Glomerular visceral epithelial cell (primary cell): ENCODE measurements around the gene WBP1L.
"Not testable (repeated sequence)": the region's sequence is repeated elsewhere in the genome, so short reads cannot be mapped to it uniquely, and the experiment has no call there.

Experiments
- DNase-seq: peaks from one replicate; pipeline ENCODE4 v3.0.0-alpha.2; 2016; ENCODE audit errors: extremely low spot score

WBP1L gene

DNA sequence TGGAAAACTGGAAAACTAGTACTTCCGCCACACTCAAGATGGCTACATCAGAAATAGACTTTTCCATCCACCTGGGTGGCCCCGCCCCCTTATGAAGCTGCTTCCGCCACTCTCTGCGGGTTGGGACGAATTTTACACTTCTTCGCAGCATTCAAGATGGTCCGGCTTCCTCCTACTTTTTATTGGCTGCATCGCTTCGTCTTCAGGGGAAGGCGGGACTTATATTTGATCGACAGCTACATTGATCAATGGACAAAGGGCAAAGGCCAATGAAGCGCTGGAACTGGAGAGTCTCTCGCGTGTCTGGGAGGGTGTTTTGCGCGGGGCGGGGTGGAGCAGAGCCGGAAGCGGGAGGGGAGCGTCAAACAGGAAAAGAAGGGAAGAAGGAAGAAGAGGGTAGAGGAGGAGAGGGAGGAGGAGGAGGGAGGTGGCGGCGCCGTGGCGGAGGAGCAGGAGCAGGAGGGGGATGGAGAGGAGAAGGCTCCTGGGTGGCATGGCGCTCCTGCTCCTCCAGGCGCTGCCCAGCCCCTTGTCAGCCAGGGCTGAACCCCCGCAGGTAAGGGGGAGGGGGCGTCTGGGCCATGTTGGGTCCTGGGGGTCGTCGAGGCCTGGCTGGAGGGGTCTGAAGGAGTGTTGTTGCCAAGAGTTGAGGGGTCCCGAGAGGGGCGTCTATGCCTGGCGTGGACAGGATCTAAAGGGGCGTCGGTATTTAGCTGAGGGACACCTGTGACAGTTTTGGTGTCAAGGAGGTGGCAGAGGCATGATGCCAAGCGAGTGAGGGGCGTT lies at the start of gene WBP1L:
WBP1L (plus strand) TSS at position 361 of the 786 bp plus-strand sequence; CDS start at position 467, 106 bp downstream.
- peak; percentile 100 for DNase-seq

DNA sequence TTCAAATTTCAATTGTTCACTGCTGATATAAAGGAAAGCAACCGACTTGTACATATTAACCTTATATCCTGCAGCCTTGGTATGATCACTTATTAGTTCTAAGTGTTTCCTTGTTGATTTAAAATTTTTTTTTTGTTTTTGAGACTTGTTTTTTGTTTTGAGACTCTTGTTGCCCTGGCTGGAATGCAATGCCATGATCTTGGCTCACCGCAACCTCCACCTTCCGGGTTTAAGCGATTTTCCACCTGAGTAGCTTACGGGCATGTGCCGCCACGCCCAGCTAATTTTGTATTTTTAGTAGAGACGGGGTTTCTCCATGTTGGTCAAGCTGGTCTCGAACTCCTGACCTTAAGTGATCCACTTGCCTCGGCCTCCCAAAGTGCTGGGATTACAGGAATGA lies 48.3 kb upstream of the WBP1L start:
- not testable (repeated sequence) for DNase-seq

DNA sequence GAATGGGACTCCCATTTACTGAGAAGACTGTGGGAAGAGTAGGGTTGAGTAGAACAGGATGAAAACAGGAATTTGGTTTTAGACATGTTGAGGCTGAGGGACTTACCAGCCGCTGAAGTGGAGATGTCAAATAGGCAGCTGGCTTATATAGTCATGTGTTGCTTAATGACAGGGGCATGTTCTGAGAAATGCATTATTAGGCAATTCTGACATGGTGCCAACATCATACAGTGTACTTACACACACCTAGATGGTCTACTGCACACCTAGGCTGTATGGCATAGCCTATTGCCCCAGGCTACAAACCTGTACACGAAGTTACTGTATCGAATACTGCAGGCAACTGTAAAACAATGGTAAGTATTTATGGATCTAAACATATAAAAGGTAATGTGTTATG lies 47.0 kb upstream of the WBP1L start:
- DNase-seq, result no peak

DNA sequence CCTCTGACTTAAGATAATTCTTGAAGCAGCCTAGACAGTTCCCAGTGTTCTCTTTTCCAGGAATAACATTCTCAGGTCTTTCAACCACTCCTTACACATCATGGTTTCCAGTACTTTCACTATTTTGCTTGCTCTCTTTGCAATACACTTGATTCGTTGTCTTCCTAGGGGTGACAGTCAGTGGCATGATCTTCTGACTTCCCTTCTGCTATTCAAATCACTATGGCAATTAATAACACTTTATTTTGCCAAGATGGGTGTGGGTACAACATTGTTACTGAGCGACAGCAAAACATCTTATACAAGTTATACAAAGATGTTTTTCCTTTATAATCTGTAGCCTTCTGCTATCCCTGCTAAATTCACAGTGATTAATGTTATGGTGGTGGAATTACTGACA lies 44.9 kb upstream of the WBP1L start:
- DNase-seq, result no peak

DNA sequence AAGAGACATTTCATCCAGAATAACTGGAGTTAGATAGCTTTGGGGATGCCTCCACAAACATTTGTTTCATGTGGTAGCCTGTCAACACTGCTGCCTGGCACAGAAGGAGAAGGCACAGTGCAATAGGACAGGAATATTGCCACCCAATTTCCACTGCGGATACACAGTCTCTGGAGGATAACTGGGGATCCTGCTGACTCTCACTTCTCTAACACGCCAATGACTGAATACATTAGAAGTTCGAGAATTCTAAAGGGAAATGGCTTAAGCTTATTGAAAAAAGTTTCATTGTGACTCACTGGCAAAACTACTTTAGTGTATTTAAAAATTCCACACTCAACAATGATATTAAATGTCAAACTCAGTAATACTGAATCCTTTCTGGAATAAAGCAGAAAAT lies 42.5 kb upstream of the WBP1L start:
- DNase-seq, result no peak

DNA sequence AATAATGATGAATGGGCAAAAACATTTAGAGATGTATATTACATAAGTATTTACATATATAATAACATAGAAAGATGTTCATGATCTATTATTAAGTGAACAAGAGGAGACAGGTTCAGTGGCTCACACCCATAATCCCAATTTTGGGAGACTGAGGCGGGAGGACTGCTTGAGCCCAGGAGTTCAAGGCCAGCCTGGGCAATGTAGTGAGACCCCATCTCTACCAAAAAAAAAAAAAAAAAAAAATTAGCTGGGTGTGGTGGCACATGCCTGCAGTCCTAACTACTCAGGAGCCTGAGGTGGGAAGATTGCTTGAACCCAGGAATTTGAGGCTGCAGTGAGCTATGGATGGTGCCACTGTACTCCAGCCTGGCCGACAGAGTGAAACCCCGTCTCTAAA lies 42.0 kb upstream of the WBP1L start:
- no peak for DNase-seq

DNA sequence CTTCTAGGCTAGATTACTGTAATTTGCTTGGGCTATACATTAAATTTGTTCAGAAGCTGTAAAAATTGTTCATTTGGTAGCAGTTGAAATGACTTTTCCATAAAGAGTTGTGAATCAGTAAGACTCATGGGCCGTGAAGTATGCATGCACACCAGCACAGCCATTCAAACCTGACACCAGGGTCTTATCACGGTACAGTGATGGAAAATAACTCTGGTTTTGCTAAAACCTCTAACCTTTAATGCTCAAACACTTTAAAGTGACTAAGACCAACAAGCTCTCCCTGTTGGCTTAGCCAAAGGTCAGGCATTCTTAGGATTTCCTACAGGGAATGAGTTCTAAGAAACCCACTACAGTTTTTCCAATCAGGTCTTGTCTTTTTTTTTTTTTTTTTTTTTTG lies 41.0 kb upstream of the WBP1L start:
- peak; percentile 61 for DNase-seq

DNA sequence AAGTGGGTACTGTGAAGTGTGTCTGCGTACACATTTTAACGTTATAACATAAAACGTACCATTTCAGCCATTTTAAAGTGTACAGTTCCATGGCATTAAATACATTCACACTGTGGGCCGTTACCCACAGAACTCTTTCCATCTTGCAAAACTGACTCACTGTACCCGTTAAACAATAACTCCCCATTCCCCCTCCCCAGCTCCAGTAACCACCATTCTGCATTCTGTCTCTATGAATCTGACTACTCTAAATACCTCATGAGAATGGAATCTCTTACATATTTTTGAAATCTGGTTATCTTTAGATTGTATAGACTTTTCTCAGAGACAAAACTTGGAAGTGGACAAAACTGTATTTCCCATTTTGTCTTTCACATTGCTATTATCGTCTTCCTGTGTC lies 38.8 kb upstream of the WBP1L start:
- peak; percentile 90 for DNase-seq

DNA sequence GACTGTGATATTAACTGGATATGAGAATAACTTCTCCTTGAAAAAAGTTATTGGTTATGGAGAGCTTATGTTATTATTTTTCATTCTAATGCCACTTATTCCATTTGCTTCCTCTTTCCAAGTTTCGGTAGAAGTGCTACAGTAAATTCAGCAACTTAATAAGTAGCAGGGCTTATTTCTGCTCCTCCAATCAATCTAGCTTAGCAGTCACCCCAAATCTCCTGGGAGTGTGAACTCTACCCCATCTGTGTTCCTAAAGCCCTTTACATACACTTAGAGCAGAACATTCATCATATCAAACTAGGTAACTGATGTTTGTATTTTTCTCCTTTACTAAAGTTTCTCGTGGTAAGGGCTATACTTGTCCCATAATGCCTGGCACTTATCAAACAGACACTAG lies 38.2 kb upstream of the WBP1L start:
- DNase-seq, result no peak

DNA sequence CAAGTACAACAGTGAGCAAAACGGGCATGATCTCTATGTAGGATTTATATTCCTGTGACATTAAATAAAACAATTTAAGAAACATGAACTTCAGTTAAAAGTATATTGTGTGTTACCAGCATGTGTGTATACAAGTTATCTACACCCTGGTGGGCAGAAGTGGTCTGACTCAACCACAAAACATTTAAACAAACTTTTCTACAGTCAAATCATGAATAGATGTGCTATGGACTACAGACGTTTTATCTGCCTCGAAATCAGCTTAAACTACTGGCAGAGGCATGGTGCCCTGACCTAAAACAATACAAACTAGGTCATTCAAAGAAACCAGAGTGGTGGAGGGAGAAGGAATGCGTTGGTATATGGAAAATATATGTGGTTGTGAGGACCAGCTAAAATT lies 33.1 kb upstream of the WBP1L start:
- no peak for DNase-seq

DNA sequence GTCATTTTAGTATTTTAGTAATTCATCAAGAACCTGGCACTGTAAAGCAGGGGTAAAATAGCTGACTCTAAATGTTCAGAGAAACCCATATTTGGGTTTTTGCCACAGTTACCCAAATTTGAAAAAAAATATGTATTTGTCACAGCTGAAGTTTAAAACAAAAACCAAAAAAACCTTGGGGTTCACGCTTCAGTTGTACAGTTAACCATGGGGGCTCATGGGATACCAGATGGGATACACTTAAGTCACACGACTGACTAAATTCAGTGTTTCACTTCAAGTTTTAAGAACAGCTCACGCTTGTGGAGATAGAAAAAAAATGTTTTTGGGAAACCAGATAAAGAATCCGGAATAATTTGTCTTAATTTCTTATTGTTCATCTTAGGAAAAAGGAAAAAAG lies 31.7 kb upstream of the WBP1L start:
- DNase-seq, result no peak

DNA sequence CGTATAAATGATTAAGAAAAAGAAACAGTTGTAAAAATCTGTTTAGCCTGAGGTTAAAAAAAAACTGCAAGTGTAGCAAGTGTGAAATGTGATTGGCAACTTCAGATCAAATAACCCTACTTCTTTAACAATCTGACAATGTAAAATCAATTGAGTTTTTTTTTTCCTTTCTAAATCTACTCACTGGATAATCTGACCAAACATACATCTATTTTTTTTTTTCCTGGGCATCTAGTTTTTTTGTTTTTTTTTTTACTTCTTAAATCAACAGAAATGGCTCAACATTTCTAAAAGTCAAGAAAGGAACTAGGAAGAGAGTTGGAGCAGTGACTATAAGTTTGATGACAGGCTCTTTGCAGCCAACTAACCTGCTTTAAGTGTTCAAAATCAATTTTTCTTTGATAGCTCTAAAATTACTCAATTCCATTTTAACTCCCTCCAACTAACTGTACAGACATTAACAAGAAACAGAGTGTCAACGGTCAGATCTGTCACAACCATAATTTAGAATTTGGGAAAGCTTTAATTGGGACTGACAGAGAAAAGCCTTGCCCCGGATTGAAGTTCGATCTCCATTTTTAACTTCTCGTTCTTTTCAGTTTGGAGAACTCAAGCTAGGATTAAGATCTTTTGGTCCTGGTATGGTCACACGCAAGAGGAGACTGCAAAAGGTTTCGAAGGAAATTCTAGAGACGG lies 30.8 kb upstream of the WBP1L start:
- DNase-seq, result no peak

DNA sequence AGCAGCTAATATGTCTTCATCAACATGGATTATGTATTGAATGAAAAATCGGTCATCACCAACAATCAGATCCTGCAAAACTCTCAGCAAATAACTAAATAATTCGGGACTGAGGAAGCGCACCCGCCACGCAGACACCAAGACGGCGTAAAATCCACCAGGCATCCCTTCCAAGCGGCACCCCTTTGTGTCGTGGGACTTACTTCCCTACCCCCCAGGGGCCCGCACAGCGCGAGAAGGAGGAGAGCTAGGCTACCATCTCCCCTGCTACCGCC lies 30.3 kb upstream of the WBP1L start:
- DNase-seq, result no peak

DNA sequence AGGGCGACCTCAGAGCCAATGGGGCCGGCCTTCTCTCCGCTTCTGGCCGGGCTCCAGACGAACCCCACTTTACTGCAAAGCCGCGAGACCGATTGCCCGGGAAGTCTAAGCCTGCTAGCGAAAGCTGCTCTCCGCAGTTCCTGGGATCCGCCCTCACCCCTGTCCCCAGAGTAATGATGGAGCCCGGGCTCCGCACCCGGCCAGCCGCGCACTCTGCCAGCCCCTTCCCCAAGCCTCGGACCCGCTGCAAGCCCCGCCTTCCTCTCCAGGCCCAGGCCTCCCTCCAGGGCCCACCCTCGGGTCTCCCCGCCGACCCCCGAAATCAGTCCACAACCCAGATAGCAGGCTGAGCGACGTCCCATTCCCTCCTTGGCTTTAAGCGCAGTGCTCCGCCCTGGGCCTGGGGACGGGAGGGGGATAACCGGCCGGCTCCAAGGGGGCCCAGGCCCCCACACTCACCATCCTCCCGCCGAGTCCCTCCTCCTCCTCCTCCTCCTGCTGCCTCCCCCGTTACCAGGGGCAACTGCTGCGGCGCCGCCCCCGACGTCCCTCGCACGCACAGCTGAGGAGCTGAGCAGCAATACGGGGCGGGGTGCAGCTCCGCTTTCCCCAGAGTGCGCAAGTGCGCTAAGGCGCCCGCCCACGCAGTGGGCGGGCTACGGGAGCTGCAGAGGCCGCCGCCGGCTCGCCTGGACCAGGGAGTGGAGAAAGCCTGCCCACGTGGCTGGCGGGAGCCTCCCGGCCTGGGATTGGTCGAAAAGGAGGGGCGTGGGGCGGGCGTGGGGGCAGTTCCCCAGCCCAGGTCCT lies 29.7 kb upstream of the WBP1L start, which contains the start of gene ARL3:
ARL3 (minus strand) TSS at position 584 of the 807 bp plus-strand sequence; CDS start at position 462, 122 bp downstream.
- peak; percentile 99 for DNase-seq

DNA sequence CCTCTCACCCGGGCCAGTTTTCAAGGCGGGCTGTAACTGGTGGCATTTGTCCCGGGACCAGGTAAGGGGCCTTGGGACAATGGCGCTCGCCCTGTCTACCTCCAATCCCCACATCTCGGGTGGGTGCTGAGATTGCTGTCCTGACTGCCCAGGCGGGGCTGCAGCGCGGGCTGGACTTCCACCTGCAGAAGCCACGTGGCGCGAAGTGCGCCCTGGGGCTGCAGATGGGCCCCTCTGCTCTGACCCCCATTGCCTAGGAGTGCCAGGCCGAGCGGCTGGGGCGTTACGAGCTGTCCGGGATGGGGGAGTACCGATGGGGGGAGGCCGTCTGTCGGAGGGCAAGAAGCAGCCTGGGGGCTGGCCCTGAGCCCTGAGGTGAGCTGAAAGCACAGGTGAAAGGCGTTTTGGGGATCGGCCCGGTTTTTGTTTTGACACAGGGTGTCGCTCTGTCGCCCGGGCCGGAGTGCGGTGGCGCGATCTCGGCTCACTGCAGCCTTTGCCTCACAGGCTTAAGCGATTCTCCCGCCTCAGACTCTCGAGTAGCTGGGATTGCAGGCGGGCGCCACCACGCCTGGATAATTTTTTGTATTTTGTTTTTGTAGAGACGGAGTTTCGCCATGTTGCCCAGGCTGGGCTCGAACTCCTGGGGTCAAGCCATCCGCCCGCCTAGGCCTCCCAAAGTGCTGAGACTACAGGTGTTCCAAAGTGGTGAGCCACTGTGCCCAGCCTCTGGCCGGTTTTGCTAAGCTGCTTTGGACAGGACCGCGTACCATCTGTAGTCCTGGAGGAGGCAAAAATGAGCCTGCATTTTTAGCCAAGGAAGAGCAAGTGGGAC lies 28.9 kb upstream of the WBP1L start, which contains the start of gene SFXN2:
SFXN2 (plus strand) TSS at position 16 of the 835 bp plus-strand sequence. CDS start 12,001 bp downstream, outside the sequence.
- no peak for DNase-seq

DNA sequence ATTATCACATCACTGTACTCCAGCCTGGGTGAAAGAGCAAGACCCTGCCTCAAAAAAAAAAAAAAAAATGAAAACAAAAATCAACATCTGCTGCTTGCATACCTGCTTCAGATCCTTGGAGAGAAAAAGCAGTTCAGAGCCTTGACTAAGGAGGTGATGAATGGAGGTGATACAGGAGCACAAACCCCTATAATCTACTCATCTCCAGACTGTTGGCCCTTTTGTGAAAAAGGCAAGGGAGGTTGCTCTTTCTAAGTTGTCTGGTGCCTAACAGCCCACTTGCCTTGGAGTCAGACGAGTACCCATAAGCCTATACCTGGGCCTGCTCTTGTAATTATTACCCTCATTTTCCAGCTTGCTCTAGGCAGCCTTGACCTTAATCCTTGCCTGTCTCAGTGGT lies 27.9 kb upstream of the WBP1L start:
- no peak for DNase-seq

DNA sequence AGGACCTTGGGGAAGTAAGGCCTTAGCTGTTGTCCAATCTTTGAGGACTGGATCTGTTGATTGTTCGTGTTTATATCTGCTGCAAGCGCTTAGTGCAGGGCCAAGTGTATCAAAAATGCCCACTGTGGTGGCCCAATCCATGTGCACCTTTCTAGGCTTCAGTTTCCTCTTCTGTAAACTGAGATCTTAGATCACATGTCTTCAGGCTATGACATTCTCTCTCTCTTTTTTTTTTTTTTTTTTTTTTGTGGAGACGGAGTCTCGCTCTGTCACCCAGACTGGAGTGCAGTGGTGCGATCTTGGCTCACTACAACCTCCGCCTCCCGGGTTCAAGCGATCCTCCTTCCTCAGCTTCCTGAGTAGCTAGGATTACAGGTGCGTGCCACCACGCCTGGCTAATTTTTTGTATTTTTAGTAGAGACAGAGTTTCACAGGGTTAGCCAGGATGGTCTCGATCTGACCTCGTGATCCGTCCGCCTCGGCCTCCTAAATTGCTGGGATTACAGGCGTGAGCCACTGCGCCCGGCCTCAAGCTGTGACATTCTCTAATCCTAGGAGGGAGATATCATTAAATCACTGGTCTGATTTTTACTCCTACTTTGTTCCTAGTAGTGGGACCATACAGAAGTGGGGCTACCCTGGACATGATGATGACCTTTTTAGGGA lies 26.7 kb upstream of the WBP1L start:
- DNase-seq, result not testable (repeated sequence)

DNA sequence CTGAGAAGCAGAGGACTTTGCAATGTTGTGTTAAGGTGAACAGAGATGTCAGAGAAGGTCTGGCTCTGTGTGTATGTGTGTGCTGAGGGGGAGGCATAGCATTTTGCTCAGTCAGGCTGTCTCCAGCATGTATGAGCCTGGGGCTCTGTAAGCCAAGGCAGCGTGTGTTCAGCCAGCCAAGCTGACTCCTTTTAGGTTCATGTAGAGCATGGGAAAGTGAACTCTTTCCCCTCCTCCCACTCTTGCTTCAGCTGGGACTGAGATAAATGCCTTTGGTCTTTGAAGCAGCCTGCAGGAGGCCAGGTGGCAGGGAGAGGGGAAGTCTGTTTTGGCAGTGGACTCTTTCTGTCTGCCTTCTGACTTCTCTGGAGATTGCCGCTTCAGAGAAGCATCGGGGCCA lies 25.5 kb upstream of the WBP1L start:
- peak; percentile 56 for DNase-seq

DNA sequence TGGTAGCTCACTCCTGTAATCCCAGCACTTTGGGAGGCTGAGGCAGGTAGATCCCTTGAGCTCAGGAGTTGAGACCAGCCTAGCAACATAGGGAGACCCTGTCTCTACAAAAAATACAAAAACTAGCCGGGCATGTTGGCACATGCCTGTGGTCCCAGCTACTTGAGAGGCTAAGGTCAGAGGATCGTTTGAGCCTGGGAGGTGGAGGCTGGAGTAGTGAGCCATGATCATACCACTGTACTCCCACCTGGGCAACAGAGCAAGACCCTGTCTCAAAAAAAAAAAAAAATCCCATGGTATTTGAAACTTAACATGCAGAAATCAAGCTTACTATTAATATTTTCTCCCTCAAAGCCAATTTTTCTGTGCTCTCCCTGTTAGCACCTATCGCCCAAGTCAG lies 23.4 kb upstream of the WBP1L start:
- DNase-seq, result no peak

DNA sequence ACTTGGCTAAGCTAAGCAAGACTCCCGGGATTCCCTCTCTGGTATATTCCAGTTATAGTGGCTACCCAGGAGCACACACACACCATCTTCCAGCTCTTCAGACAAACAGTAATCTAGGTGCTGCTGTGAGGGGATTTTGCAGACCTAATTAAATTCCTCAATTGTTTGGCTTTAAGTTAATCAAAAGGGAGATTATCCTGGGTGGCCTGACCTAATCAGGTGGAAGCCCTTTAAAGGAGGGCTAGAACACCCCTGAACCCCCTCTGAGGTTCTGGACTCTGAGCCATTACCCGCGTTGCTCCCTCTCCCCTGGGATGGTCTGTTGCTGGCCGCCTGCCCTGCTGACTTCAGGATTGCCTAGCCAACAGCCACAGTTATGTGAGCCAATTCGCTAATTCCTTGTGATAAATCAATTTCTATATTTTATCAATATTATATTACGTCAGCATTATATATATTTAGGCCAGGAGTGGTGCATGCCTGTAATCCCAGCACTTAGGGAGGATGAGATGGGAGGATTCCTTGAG lies 22.9 kb upstream of the WBP1L start:
- DNase-seq, result no peak

DNA sequence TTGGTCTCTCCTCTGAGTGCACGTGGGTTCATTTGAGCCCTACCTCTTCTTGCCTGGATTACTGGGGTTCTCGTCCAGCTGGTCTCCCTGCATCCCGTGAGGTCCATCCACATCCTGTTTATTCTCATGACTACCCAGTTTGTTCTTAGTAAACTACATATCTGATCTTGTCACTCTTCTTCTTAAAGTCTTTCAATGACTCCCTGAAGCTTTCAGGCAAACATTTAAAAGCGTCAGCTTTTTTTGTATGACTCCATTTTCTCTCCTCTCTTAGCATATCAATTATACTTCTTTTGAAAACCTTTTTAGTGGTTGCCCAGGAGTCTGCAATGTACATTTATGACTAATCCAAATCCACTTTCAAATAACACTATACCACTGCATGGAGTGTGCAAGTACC lies 21.8 kb upstream of the WBP1L start:
- DNase-seq, result no peak
